CD14-positive monocyte (primary cell): Measurements from ENCODE around the gene CSTF1. TPM values are rescaled to one million over a fixed set of nuclear protein-coding genes. Genes with fewer than 3 reads are reported as not detected.

ENCODE experiments used
- DNase-seq, 3 donors: peaks; one replicate each; pipeline ENCODE4 v3.0.0-alpha.2; 2011 to 2022
- H2AFZ ChIP-seq: 2 replicates; pipeline ENCODE4 v1.6.0; 2012; ENCODE audit warnings: mild to moderate bottlenecking, low read depth, low read length, inconsistent platforms; ENCODE audit not compliant: insufficient read depth, poor library complexity, severe bottlenecking
- H3K27ac ChIP-seq, 2 donors: 1 replicate in 1 of 2; 2 replicates in 1 of 2; pipeline ENCODE4 v1.5.1; 2012 to 2013; ENCODE audit warnings: low read length in 2 of 2, control low read depth in 1 of 2, inconsistent platforms in 1 of 2, low read depth in 1 of 2, mild to moderate bottlenecking in 1 of 2
- H3K27me3 ChIP-seq, 2 donors: one replicate each; pipeline versions ENCODE4 v1.6.0 to v1.6.1; 2011 to 2013; ENCODE audit warnings: low read length in 2 of 2; ENCODE audit not compliant: control insufficient read depth in 2 of 2, insufficient read depth in 2 of 2
- H3K36me3 ChIP-seq, 2 donors: replicated peaks in 1 of 2; 1 replicate in 1 of 2; 2 replicates in 1 of 2; pipeline versions ENCODE4 v1.5.1 to v1.6.1; 2012 to 2013; ENCODE audit warnings: low read length in 2 of 2, control low read depth in 1 of 2, inconsistent platforms in 1 of 2, mild to moderate bottlenecking in 1 of 2; ENCODE audit not compliant: insufficient read depth in 2 of 2, control insufficient read depth in 1 of 2
- H3K4me1 ChIP-seq, 2 donors: 1 replicate in 1 of 2; 2 replicates in 1 of 2; pipeline versions ENCODE4 v1.5.1 to v1.6.1; 2012 to 2013; ENCODE audit warnings: low read length in 2 of 2, control low read depth in 1 of 2, inconsistent platforms in 1 of 2, mild to moderate bottlenecking in 1 of 2, moderate library complexity in 1 of 2; ENCODE audit not compliant: insufficient read depth in 2 of 2, control insufficient read depth in 1 of 2
- H3K4me2 ChIP-seq: replicated peaks from 2 replicates; pipeline ENCODE3; 2012; ENCODE audit warnings: low read length, moderate library complexity, mild to moderate bottlenecking; ENCODE audit not compliant: poor library complexity, severe bottlenecking; ENCODE audit errors: extremely low read depth
- H3K4me3 ChIP-seq, 3 experiments: fragments of 200-600 bp in 1 of 3; sonication (generic) in 1 of 3; replicated peaks in 1 of 3; 1 replicate in 2 of 3; 2 replicates in 1 of 3; pipeline ENCODE4 v1.5.1; 2011 to 2013; ENCODE audit warnings: low read length in 3 of 3, mild to moderate bottlenecking in 3 of 3, control low read depth in 2 of 3, low read depth in 2 of 3, inconsistent platforms in 1 of 3, moderate library complexity in 1 of 3
- H3K79me2 ChIP-seq: 2 replicates; pipeline ENCODE4 v1.6.0; 2012; ENCODE audit warnings: mild to moderate bottlenecking, control low read depth, inconsistent platforms, low read length, moderate library complexity; ENCODE audit not compliant: insufficient read depth
- H3K9ac ChIP-seq: 2 replicates; pipeline ENCODE4 v1.6.0; 2017; ENCODE audit warnings: low read length, mild to moderate bottlenecking; ENCODE audit not compliant: insufficient read depth, poor library complexity, severe bottlenecking
- H3K9me3 ChIP-seq, 2 donors: replicated peaks in 1 of 2; 1 replicate in 1 of 2; 2 replicates in 1 of 2; pipeline versions ENCODE4 v1.5.1 to v1.6.1; 2012 to 2013; ENCODE audit warnings: low read length in 2 of 2, control low read depth in 1 of 2; ENCODE audit not compliant: control insufficient read depth in 1 of 2, insufficient read depth in 1 of 2
- H4K20me1 ChIP-seq: 2 replicates; pipeline ENCODE4 v1.6.0; 2012; ENCODE audit warnings: mild to moderate bottlenecking, low read length, control low read depth, moderate library complexity; ENCODE audit not compliant: insufficient read depth
- H3K27ac Mint-ChIP-seq, 7 donors: one replicate each; pipeline ENCODE4 v1.8.0; 2020; ENCODE audit warnings: mild to moderate bottlenecking in 7 of 7, mixed read lengths in 7 of 7, moderate library complexity in 6 of 7, inconsistent platforms in 2 of 7
- H3K27me3 Mint-ChIP-seq, 3 donors: one replicate each; pipeline ENCODE4 v1.8.0; 2021 to 2022; ENCODE audit warnings: low read depth in 3 of 3, mild to moderate bottlenecking in 3 of 3, mixed read lengths in 3 of 3, moderate library complexity in 3 of 3, inconsistent platforms in 1 of 3
- H3K36me3 Mint-ChIP-seq, 2 donors: one replicate each; pipeline ENCODE4 v1.8.0; 2020; ENCODE audit warnings: mixed read lengths in 2 of 2, inconsistent platforms in 1 of 2, mild to moderate bottlenecking in 1 of 2
- H3K4me1 Mint-ChIP-seq: one replicate; pipeline ENCODE4 v1.8.0; 2020; ENCODE audit warnings: mild to moderate bottlenecking, mixed read lengths
- H3K4me3 Mint-ChIP-seq, 2 donors: one replicate each; pipeline ENCODE4 v1.8.0; 2020; ENCODE audit warnings: mild to moderate bottlenecking in 2 of 2, mixed read lengths in 2 of 2, moderate library complexity in 1 of 2
- H3K9me3 Mint-ChIP-seq, 7 donors: one replicate each; pipeline ENCODE4 v1.8.0; 2020 to 2022; ENCODE audit warnings: mixed read lengths in 7 of 7, mild to moderate bottlenecking in 6 of 7, moderate library complexity in 6 of 7, inconsistent platforms in 2 of 7
- WGBS: methylation state at CpG from one replicate; pipeline ENCODE4 v1.1.5; 2013; ENCODE audit warnings: missing lambda C conversion rate; ENCODE audit not compliant: insufficient coverage; 5-methylcytosine and 5-hydroxymethylcytosine counted together
- intact Hi-C, 2 donors: fragments of 100-400 bp; cut with micrococcal nuclease; formaldehyde crosslinking; loops; one replicate each; pipeline versions ENCODE4 v1.15.0 to v1.15.1; 2023
- polyA plus RNA-seq, 3 donors: library from polyadenylated mRNA; depleted of rRNA in 1 of 3; unstranded in 2 of 3; stranded (reverse) in 1 of 3; fragments of 300-500 nt in 2 of 3; fragments of >200 nt in 1 of 3; fragmentation: Illumina TruSeq in 2 of 3; gene quantifications; 1 replicate in 2 of 3; 2 replicates in 1 of 3; pipeline ENCODE4 v1.2.3, GENCODE V29; 2012 to 2021
- TF ChIP-seq, protein P1 (sequence below): fragments of 200-600 bp; IDR thresholded peaks from one replicate; pipeline ENCODE4 v1.8.0; 2022; ENCODE audit warnings: antibody characterized with exemption, mild to moderate bottlenecking

CSTF1 gene
- polyA plus RNA-seq, 3 donors: 7.7 to 15.7 (median 10.7) TPM

DNA sequence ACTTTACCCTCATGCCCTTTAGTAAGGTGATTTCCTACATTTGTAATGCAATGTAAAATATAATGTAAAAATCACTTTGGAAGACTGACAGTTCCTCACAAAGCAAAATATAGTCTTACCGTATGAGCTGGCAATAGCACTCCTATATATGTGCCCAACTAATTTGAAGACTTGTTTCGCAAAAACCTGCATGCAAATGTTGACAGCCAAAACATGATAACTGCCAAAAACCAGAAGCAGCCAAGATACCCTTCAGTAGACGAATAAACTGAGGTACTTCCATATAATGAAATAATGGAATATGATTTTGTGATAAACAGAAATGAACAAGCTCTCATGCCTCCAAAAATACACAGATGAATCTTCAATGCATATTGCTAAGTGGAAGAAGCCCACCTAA, 14.1 kb upstream of the CSTF1 start:
- WGBS: no CpG with 5 or more reads among the region's 3 CpGs
- intact Hi-C loops: no loop called here
- Mint-ChIP-seq H3K36me3 (peaks cover 23 to 35% of the 10 kb centered on the region in 2 donors), H3K4me1 (peaks cover 42% of the 10 kb centered on the region), H3K27ac (peak overlapping the region in 4 of 7 donors; percentile 4 to 95 (median 52)), H3K27me3 (peaks cover 0 to 1% (median 0%) of the 10 kb centered on the region in 3 donors), H3K4me3 (no peak overlapping the region), H3K9me3 (peaks cover 0 to 3% (median 0%) of the 10 kb centered on the region in 7 donors)
- peaks cover 6 to 35% of the 10 kb centered on the region in 2 donors for H3K36me3 ChIP-seq
- H3K4me1 ChIP-seq: peaks cover 32 to 39% of the 10 kb centered on the region in 2 donors
- H3K4me2 ChIP-seq: no peak overlapping the region
- H3K27me3 ChIP-seq: no peaks in the 10 kb centered on the region
- H3K4me3 ChIP-seq: no peak overlapping the region
- H3K79me2 ChIP-seq: peaks cover 92% of the 10 kb centered on the region
- no peak overlapping the region for H3K9ac ChIP-seq
- H2AFZ ChIP-seq: no peak overlapping the region
- H3K27ac ChIP-seq: peak overlapping the region in 1 of 2 donors; percentile 87
- TF ChIP-seq, protein P1, sequence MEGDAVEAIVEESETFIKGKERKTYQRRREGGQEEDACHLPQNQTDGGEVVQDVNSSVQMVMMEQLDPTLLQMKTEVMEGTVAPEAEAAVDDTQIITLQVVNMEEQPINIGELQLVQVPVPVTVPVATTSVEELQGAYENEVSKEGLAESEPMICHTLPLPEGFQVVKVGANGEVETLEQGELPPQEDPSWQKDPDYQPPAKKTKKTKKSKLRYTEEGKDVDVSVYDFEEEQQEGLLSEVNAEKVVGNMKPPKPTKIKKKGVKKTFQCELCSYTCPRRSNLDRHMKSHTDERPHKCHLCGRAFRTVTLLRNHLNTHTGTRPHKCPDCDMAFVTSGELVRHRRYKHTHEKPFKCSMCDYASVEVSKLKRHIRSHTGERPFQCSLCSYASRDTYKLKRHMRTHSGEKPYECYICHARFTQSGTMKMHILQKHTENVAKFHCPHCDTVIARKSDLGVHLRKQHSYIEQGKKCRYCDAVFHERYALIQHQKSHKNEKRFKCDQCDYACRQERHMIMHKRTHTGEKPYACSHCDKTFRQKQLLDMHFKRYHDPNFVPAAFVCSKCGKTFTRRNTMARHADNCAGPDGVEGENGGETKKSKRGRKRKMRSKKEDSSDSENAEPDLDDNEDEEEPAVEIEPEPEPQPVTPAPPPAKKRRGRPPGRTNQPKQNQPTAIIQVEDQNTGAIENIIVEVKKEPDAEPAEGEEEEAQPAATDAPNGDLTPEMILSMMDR: no peak
- H3K9me3 ChIP-seq: no peaks in the 10 kb centered on the region
- DNase-seq: no peak
- no peaks in the 10 kb centered on the region for H4K20me1 ChIP-seq

DNA sequence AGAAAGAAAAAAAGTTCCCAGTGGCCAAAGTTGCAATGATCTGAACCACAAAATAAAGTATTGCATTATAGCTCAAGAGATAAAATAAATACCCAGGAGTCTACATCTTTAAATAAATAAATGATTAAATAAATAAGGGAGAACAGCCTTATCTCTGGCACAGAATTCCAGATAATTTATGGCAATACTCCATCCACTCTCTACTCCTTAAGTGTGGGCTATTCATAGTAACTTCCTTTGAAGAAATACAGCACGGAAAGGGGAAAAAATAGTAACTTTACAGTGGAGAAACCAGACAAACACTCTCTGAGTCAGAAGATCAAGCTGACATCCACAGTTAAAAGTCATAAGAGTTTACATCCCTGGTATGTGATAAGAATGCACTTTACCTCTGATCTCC, 12.1 kb upstream of the CSTF1 start:
- Histone ChIP-seq H4K20me1 (no peaks in the 10 kb centered on the region), H3K79me2 (peaks cover 98% of the 10 kb centered on the region), H3K4me1 (peaks cover 18 to 20% of the 10 kb centered on the region in 2 donors), H3K4me2 (no peak overlapping the region), H3K9ac (no peak overlapping the region), H3K9me3 (no peaks in the 10 kb centered on the region), H3K36me3 (peaks cover 22 to 55% of the 10 kb centered on the region in 2 donors), H3K27me3 (no peaks in the 10 kb centered on the region), H3K27ac (peak overlapping the region; percentile 11 to 26), H2AFZ (no peak overlapping the region), H3K4me3 (no peak overlapping the region)
- TF ChIP-seq, protein P1: no peak
- Mint-ChIP-seq H3K36me3 (peaks cover 32 to 51% of the 10 kb centered on the region in 2 donors), H3K9me3 (peaks cover 0 to 3% (median 0%) of the 10 kb centered on the region in 7 donors), H3K4me1 (peaks cover 33% of the 10 kb centered on the region), H3K4me3 (no peak overlapping the region), H3K27ac (peak overlapping the region; percentile 45 to 86 (median 68)), H3K27me3 (peaks cover 0 to 1% (median 0%) of the 10 kb centered on the region in 3 donors)
- intact Hi-C loops: no loop called here
- WGBS: no CpG with 5 or more reads among the region's 1 CpG
- peak in 1 of 3 donors; percentile 4 for DNase-seq
